ENCODE results near the gene KCNIP4. TPM values are rescaled to one million over a fixed set of nuclear protein-coding genes. Genes with fewer than 3 reads are reported as not detected.

The KCNIP4 gene
- total RNA-seq, 4 donors from 2014 or later, result 1.3 to 11.1 TPM; not detected in 2

GRCh38 chr4:21879187-21879586 lies 69.4 kb downstream of the KCNIP4 start:
- H3K9me3 ChIP-seq, result no peaks in the 10 kb centered on the region
- no peaks in the 10 kb centered on the region for H3K4me1 ChIP-seq
- DNase-seq, result no peak
- intact Hi-C loops (cut with DNase I; ENCODE audit: low total_unique reads), result no loop called here
- H3K4me3 ChIP-seq, result no peak overlapping the region
- no peak overlapping the region for H3K27ac ChIP-seq
- no peaks in the 10 kb centered on the region for H3K36me3 ChIP-seq
- TF ChIP-seq CTCF (IDR thresholded peaks at IDR 0.05) (no peak), POLR2A (IDR thresholded peaks at IDR 0.05) (no peak)
- no peaks in the 10 kb centered on the region for H3K27me3 ChIP-seq

GRCh38 chr4:21876711-21877110 lies 71.9 kb downstream of the KCNIP4 start:
- no peaks in the 10 kb centered on the region for H3K4me1 ChIP-seq
- no peak for DNase-seq
- H3K4me3 ChIP-seq, result no peak overlapping the region

GRCh38 chr4:21873145-21873544 lies 75.4 kb downstream of the KCNIP4 start:
- Histone ChIP-seq H3K4me1 (no peaks in the 10 kb centered on the region), H3K36me3 (no peaks in the 10 kb centered on the region), H3K4me3 (no peak overlapping the region), H3K9me3 (no peaks in the 10 kb centered on the region), H3K27ac (no peak overlapping the region), H3K27me3 (no peaks in the 10 kb centered on the region)
- no peak for DNase-seq
- TF ChIP-seq POLR2A (IDR thresholded peaks at IDR 0.05) (no peak), CTCF (IDR thresholded peaks at IDR 0.05) (no peak)
- intact Hi-C loops (cut with DNase I; ENCODE audit: low total_unique reads), result no loop called here

More at GRCh38 chr4:21876711-21877110, 71.9 kb downstream of the KCNIP4 start:
- Histone ChIP-seq H3K27me3 (no peaks in the 10 kb centered on the region), H3K9me3 (no peaks in the 10 kb centered on the region), H3K27ac (no peak overlapping the region), H3K36me3 (no peaks in the 10 kb centered on the region)
- intact Hi-C loops (cut with DNase I; ENCODE audit: low total_unique reads), result no loop called here
- TF ChIP-seq POLR2A (IDR thresholded peaks at IDR 0.05) (no peak), CTCF (IDR thresholded peaks at IDR 0.05) (no peak)

- H3K27ac ChIP-seq, result no peak overlapping the region
- no peak for DNase-seq
- H3K27me3 ChIP-seq, result no peaks in the 10 kb centered on the region
- no peak for TF ChIP-seq CTCF (IDR thresholded peaks at IDR 0.05)
- no peak for TF ChIP-seq POLR2A (IDR thresholded peaks at IDR 0.05)
- no peaks in the 10 kb centered on the region for H3K9me3 ChIP-seq
- H3K4me3 ChIP-seq, result no peak overlapping the region
- no peaks in the 10 kb centered on the region for H3K4me1 ChIP-seq
- intact Hi-C loops (cut with DNase I; ENCODE audit: low total_unique reads), result no loop called here
- H3K36me3 ChIP-seq, result no peaks in the 10 kb centered on the region
These were observed 76.5 kb downstream of the KCNIP4 start for GRCh38 chr4:21872101-21872500.

- Histone ChIP-seq H3K4me3 (no peak overlapping the region), H3K36me3 (no peaks in the 10 kb centered on the region), H3K27ac (no peak overlapping the region), H3K9me3 (no peaks in the 10 kb centered on the region), H3K27me3 (no peaks in the 10 kb centered on the region), H3K4me1 (no peaks in the 10 kb centered on the region)
- TF ChIP-seq POLR2A (IDR thresholded peaks at IDR 0.05) (no peak), CTCF (IDR thresholded peaks at IDR 0.05) (no peak)
- intact Hi-C loops (cut with DNase I; ENCODE audit: low total_unique reads), result no loop called here
- no peak for DNase-seq
These were observed 78.4 kb downstream of the KCNIP4 start for GRCh38 chr4:21869978-21870745.
